Ovary (tissue), 9 donors: ENCODE results near the gene TRRAP. TPM values are rescaled to one million over a fixed set of nuclear protein-coding genes. Genes with fewer than 3 reads are reported as not detected.

ENCODE experiments used
- DNase-seq, 5 donors: peaks; one replicate each; pipeline ENCODE4 v3.0.0-alpha.2; 2019 to 2020
- H3K27ac ChIP-seq, 2 donors: fragments of 200-600 bp; one replicate each; pipeline versions ENCODE4 v1.5.1 to v1.8.0; 2019 to 2022
- H3K27me3 ChIP-seq: fragments of 200-600 bp; one replicate; pipeline ENCODE4 v1.8.0; 2022
- H3K36me3 ChIP-seq: fragments of 200-600 bp; sonication (generic); one replicate; pipeline ENCODE4 v1.5.1; 2019
- H3K4me1 ChIP-seq: one replicate; pipeline ENCODE4 v1.8.1; 2013; ENCODE audit warnings: mild to moderate bottlenecking, moderate library complexity; ENCODE audit not compliant: insufficient read depth
- H3K4me3 ChIP-seq: fragments of 200-600 bp; sonication (generic); one replicate; pipeline ENCODE4 v1.5.1; 2017
- H3K9me3 ChIP-seq, 2 donors: fragments of 200-600 bp in 1 of 2; sonication (generic) in 1 of 2; one replicate each; pipeline versions ENCODE4 v1.5.1 to v1.8.1; 2013 to 2019; ENCODE audit warnings: mild to moderate bottlenecking in 1 of 2, moderate library complexity in 1 of 2
- CTCF ChIP-seq, 3 donors: fragments of 450-650 bp in 2 of 3; fragments of 200-600 bp in 1 of 3; IDR thresholded peaks; one replicate each; pipeline versions ENCODE4 v1.5.1 to v1.8.0; 2016 to 2022; ENCODE audit warnings: antibody characterized with exemption in 3 of 3, mild to moderate bottlenecking in 1 of 3
- EP300 ChIP-seq: sonication (generic); formaldehyde crosslinking; IDR thresholded peaks from one replicate; pipeline ENCODE4 v1.6.1; 2017; ENCODE audit warnings: antibody characterized with exemption
- POLR2A ChIP-seq: fragments of 450-650 bp; IDR thresholded peaks from one replicate; pipeline ENCODE4 v1.6.1; 2017; ENCODE audit warnings: antibody characterized with exemption, mild to moderate bottlenecking, moderate library complexity
- WGBS, 3 donors: extraction: QIAGEN DNeasy Blood & Tissue Kit in 1 of 3; methylation state at CpG; one replicate each; pipeline versions ENCODE4 v1.1.5 to v1.1.7; 2013 to 2017; 5-methylcytosine and 5-hydroxymethylcytosine counted together
- intact Hi-C, 4 donors: fragments of 100-400 bp; cut with DNase I; formaldehyde crosslinking; loops; one replicate each; pipeline versions ENCODE4 v1.11.0 to v1.15.1; 2022 to 2023
- polyA plus RNA-seq, 2 donors: library from polyadenylated mRNA; stranded (reverse); fragments of 200-250 nt in 1 of 2; fragments of 350-450 nt in 1 of 2; fragmentation: Illumina TruSeq in 1 of 2; extraction: RNeasy Lipid Tissue Mini Kit (QIAGEN cat#74804) in 1 of 2; gene quantifications; one replicate each; pipeline ENCODE4 v1.2.3, GENCODE V29; 2013 to 2014
- total RNA-seq, 7 donors: library from RNA; depleted of rRNA in 2 of 7; stranded (reverse); fragments of >200 nt in 2 of 7; fragmentation: NEBNext Ultra II Directional in 3 of 7; extraction: Animal tissue kit (Norgen Biotek cat#: 25700) in 3 of 7; gene quantifications; one replicate each; pipeline versions ENCODE4 v1.1.0 to v1.2.4, GENCODE V29; 2016 to 2023
- donor health status: DM: no; HTN: no; CAD: no; lungs with moderate emphysema.
- donor health status: DM: no; HTN: no; CAD: no.
- donor health status: Bipolar disorder and iron deficiency.
- donor health status: DM: yes; HTN: yes; CAD: no.
- donor health status: DM: no; HTN: no; CAD: no.
- donor health status: DM: yes; HTN: yes; CAD: no.

Gene TRRAP
- total and polyA plus RNA-seq, 9 donors = 15.9 to 47.9 (median 36.6) TPM

GRCh38 chr7:98913612-98914011 lies 35.3 kb downstream of the TRRAP start:
- no peaks in the 10 kb centered on the region for H3K36me3 ChIP-seq
- DNase-seq = no peak
- no peaks in the 10 kb centered on the region for H3K4me1 ChIP-seq
- no peaks in the 10 kb centered on the region for H3K27me3 ChIP-seq
- no peak overlapping the region for H3K27ac ChIP-seq
- TF ChIP-seq EP300 (no peak), POLR2A (no peak), CTCF (IDR thresholded peaks at IDR 0.05) (no peak)
- intact Hi-C loops = no loop called here
- H3K9me3 ChIP-seq = no peaks in the 10 kb centered on the region
- no peak overlapping the region for H3K4me3 ChIP-seq

GRCh38 chr7:98917331-98917730 lies 39.0 kb downstream of the TRRAP start:
- H3K4me3 ChIP-seq = no peak overlapping the region
- H3K4me1 ChIP-seq = no peaks in the 10 kb centered on the region
- no peak for DNase-seq
- no peaks in the 10 kb centered on the region for H3K27me3 ChIP-seq
- TF ChIP-seq CTCF (IDR thresholded peaks at IDR 0.05) (no peak), POLR2A (no peak), EP300 (no peak)
- no peaks in the 10 kb centered on the region for H3K9me3 ChIP-seq
- 90 to 95% (median 94%) methylated on average over 12 of the region's 12 CpGs for WGBS, 3 donors
- H3K27ac ChIP-seq = no peak overlapping the region
- intact Hi-C loops = no loop called here
- no peaks in the 10 kb centered on the region for H3K36me3 ChIP-seq

- Histone ChIP-seq H3K9me3 (no peaks in the 10 kb centered on the region), H3K4me3 (no peak overlapping the region), H3K36me3 (no peaks in the 10 kb centered on the region), H3K4me1 (no peaks in the 10 kb centered on the region), H3K27me3 (no peaks in the 10 kb centered on the region), H3K27ac (no peak overlapping the region)
- no peak for DNase-seq
- intact Hi-C loops = no loop called here
- no peak for TF ChIP-seq CTCF (IDR thresholded peaks at IDR 0.05)
- TF ChIP-seq POLR2A = no peak
- TF ChIP-seq EP300 = no peak
- WGBS, 3 donors = 87 to 91% (median 89%) methylated on average over 25 of the region's 25 CpGs
These were observed 43.5 kb downstream of the TRRAP start for GRCh38 chr7:98921608-98922372.

GRCh38 chr7:98922392-98923187 lies 44.3 kb downstream of the TRRAP start:
- Histone ChIP-seq H3K27ac (no peak overlapping the region), H3K4me1 (no peaks in the 10 kb centered on the region), H3K9me3 (no peaks in the 10 kb centered on the region), H3K4me3 (no peak overlapping the region), H3K27me3 (no peaks in the 10 kb centered on the region), H3K36me3 (no peaks in the 10 kb centered on the region)
- DNase-seq = peak; percentile 36 to 73 (median 43)
- intact Hi-C loops = no loop called here
- WGBS, 3 donors = 57 to 66% (median 65%) methylated on average over 12 of the region's 12 CpGs
- TF ChIP-seq CTCF (IDR thresholded peaks at IDR 0.05) = no peak
- TF ChIP-seq EP300 = no peak
- TF ChIP-seq POLR2A = no peak
